Omental fat pad (tissue), 4 donors: ENCODE measurements around the gene ANGPTL2. TPM values are rescaled to one million over a fixed set of nuclear protein-coding genes. Genes with fewer than 3 reads are reported as not detected.

Experiments used
- ATAC-seq: fragments of 150-250 bp; one replicate; pipeline ENCODE4 v1.9.1; 2016; ENCODE audit warnings: mild to moderate bottlenecking, moderate library complexity; ENCODE audit not compliant: low FRiP score
- DNase-seq: peaks from one replicate; pipeline ENCODE4 v3.0.0-alpha.2; 2019; ENCODE audit warnings: low spot score
- total RNA-seq, 4 donors: library from RNA; depleted of rRNA; stranded (reverse); fragments of >200 nt; gene quantifications; one replicate each; pipeline ENCODE4 v1.1.0, GENCODE V29; 2016
- TF ChIP-seq, protein P1 (sequence below), 3 donors: fragments of 450-650 bp; IDR thresholded peaks; one replicate each; pipeline ENCODE4 v1.5.1; 2016 to 2017; ENCODE audit warnings: antibody characterized with exemption in 3 of 3, mild to moderate bottlenecking in 3 of 3, moderate library complexity in 2 of 3

Gene ANGPTL2
- total RNA-seq, 4 donors from 2014 or later: 68.3 to 177 (median 112) TPM

- DNase-seq (no peak), ATAC-seq (peak; percentile 53)
- TF ChIP-seq, protein P1, sequence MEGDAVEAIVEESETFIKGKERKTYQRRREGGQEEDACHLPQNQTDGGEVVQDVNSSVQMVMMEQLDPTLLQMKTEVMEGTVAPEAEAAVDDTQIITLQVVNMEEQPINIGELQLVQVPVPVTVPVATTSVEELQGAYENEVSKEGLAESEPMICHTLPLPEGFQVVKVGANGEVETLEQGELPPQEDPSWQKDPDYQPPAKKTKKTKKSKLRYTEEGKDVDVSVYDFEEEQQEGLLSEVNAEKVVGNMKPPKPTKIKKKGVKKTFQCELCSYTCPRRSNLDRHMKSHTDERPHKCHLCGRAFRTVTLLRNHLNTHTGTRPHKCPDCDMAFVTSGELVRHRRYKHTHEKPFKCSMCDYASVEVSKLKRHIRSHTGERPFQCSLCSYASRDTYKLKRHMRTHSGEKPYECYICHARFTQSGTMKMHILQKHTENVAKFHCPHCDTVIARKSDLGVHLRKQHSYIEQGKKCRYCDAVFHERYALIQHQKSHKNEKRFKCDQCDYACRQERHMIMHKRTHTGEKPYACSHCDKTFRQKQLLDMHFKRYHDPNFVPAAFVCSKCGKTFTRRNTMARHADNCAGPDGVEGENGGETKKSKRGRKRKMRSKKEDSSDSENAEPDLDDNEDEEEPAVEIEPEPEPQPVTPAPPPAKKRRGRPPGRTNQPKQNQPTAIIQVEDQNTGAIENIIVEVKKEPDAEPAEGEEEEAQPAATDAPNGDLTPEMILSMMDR (IDR thresholded peaks at IDR 0.05): no peak
These were observed 10.4 kb downstream of the ANGPTL2 start for GRCh38 chr9:127112056-127112455.

- ATAC-seq: no peak
- DNase-seq: no peak
- TF ChIP-seq, protein P1 (IDR thresholded peaks at IDR 0.05): no peak
These were observed 13.2 kb downstream of the ANGPTL2 start for GRCh38 chr9:127109212-127109711.

DNA sequence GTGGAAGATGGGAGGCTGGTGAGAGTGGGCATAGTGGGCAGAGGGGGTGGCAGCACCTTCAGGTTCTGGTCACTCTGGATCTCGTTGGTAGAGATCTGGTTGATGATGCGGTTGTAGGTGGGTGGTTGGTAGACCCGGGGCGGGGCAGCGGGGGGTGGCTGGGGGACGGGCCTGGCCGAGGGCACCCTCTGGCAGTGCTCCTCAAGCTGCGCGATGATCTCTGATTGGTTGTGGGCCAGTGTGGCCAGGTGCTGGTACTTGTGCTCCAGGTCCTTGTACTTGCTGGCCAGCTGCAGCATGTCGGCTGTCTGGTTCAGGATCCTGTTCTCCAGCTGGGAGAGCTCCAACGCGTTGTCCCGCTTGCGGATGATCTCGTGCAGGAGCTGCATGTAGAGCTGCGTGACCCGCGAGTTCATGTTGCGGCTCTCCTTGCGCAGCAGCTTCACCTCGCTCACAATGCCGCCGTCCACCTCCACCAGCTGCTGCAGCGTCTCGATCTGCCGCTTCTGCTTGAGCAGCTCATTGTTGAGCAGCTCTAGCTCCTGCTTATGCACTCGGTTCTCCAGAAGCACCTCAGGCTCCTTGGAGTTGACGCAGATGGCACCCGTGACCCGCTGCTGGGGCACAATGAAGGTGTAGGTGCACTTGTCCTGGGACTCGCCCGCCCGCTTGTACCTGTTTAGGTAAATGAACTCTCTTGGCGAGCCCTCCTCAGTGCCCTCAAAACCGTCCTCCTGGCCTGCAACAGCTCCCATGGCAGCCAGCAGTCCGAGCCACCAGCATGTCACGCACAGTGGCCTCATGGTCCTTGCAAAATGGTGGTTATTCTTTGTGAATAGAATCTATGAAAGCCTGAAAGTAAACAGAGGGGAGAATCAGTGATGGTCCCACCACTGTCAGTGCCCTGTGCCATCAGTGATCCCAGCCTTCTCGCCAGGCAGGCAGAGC, 14.2 kb downstream of the ANGPTL2 start:
- no peak for ATAC-seq
- TF ChIP-seq, protein P1 (IDR thresholded peaks at IDR 0.05): no peak

GRCh38 chr9:127107171-127107928, 15.1 kb downstream of the ANGPTL2 start:
- TF ChIP-seq, protein P1 (IDR thresholded peaks at IDR 0.05): no peak
- DNase-seq: no peak
- ATAC-seq: no peak

More for the DNA sequence above, 14.2 kb downstream of the ANGPTL2 start:
- no peak for DNase-seq

DNA sequence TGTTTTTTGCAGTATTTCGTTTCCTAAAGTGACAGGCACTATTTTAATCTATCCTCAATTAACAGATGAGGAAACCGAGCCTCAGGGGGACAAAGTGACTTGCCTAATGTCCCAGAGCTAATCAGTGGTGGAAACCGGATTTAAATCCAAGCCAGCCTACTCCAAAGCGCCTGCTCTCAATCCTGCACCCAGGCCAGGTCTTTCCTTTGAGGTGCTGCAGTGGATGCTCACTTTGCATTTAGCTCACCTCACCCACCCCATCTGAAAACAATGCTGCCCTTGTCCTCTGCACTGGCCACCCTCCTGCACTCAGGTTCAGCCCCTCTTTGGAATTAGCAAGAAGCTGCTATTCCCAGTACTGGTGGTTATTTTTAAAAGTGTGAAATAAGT, 16.0 kb downstream of the ANGPTL2 start:
- ATAC-seq (no peak), DNase-seq (no peak)
- TF ChIP-seq, protein P1 (IDR thresholded peaks at IDR 0.05): no peak

GRCh38 chr9:127105805-127106465, 16.5 kb downstream of the ANGPTL2 start:
- DNase-seq (no peak), ATAC-seq (no peak)
- TF ChIP-seq, protein P1 (IDR thresholded peaks at IDR 0.05): no peak
